GM12801 (cell line): ENCODE measurements around the gene IFT20.

Experiments
- TF ChIP-seq, protein P1 (sequence below): IDR thresholded peaks from one replicate; pipeline ENCODE4 v1.5.1; 2011; ENCODE audit warnings: control low read depth; ENCODE audit not compliant: insufficient read length; ENCODE audit errors: extremely low read depth

IFT20 gene

GRCh38 chr17:28338056-28338768, 2.9 kb upstream of the IFT20 start:
- TF ChIP-seq, protein P1, sequence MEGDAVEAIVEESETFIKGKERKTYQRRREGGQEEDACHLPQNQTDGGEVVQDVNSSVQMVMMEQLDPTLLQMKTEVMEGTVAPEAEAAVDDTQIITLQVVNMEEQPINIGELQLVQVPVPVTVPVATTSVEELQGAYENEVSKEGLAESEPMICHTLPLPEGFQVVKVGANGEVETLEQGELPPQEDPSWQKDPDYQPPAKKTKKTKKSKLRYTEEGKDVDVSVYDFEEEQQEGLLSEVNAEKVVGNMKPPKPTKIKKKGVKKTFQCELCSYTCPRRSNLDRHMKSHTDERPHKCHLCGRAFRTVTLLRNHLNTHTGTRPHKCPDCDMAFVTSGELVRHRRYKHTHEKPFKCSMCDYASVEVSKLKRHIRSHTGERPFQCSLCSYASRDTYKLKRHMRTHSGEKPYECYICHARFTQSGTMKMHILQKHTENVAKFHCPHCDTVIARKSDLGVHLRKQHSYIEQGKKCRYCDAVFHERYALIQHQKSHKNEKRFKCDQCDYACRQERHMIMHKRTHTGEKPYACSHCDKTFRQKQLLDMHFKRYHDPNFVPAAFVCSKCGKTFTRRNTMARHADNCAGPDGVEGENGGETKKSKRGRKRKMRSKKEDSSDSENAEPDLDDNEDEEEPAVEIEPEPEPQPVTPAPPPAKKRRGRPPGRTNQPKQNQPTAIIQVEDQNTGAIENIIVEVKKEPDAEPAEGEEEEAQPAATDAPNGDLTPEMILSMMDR: no peak

GRCh38 chr17:28335959-28336871, 943 bp upstream of the IFT20 start:
- TF ChIP-seq, protein P1: no peak

GRCh38 chr17:28334666-28335200, 539 bp downstream of the IFT20 start:
- TF ChIP-seq, protein P1: no peak

DNA sequence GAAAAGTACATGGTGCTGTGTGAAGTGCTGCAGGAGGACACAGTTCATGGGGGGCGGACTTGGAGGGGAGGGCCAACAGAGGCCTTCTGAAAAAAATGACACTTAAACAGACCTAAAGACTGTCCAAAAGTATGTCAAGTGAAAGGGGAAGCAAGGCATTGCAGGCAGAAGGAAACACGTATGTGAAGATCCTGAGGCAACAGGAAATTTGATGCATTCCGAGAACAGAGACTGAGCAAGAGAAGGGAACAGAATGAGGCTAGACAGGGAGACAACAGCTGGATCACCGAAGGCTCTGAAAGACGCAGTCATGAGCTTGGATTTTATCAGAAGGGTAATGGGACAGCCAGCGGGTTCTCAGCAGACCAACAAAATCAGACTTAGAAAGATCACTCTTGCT, 1.1 kb downstream of the IFT20 start:
- TF ChIP-seq, protein P1: no peak

- TF ChIP-seq, protein P1: no peak
These were observed 2.1 kb downstream of the IFT20 start for GRCh38 chr17:28333083-28333746.

DNA sequence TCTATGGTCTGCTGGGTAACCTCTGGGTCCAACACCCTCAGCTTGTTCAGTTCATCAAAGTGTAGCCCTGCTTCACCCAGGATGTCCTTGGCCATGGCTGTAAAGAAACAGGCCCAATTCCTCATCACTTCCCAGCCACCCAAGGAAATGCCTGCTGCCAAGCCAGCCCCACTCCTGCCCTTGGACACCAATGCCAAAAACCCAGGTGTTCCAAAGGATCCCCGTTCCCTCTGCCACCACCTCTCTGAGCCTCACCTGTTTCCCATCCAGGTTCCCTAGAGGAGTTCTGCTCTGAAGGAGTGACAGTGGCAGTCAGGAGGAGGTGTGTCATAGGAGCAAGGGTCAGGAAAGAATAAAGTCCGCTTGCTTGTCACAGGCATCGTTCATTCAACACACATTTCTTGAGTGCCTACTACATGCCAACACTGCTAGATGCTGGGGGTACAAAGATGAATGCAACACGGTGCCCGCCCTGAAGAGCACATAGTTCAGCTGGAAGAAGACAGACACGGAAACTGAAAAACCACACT, 3.3 kb downstream of the IFT20 start:
- TF ChIP-seq, protein P1: no peak
